Fibroblast of villous mesenchyme (primary cell): Measurements from ENCODE around the gene CHTF8. TPM values are rescaled to one million over a fixed set of nuclear protein-coding genes. Genes with fewer than 3 reads are reported as not detected.

Experiments
- DNase-seq: peaks from one replicate; pipeline ENCODE4 v3.0.0-alpha.2; 2010; ENCODE audit warnings: low read depth
- H3K4me3 ChIP-seq: 2 replicates; pipeline ENCODE4 v1.5.1; 2011; ENCODE audit warnings: low read depth, mild to moderate bottlenecking, low read length
- total RNA-seq: library from RNA; depleted of rRNA; stranded (reverse); fragments of >200 nt; gene quantifications from 2 replicates; pipeline ENCODE4 v1.2.3, GENCODE V29; 2012
- TF ChIP-seq, protein P1 (sequence below): IDR thresholded peaks from 2 replicates; pipeline ENCODE4 v1.5.1; 2012; ENCODE audit warnings: low read depth, mild to moderate bottlenecking, low read length; ENCODE audit not compliant: insufficient read depth

CHTF8 gene
- total RNA-seq, 1 donor, result 65.2 TPM

DNA sequence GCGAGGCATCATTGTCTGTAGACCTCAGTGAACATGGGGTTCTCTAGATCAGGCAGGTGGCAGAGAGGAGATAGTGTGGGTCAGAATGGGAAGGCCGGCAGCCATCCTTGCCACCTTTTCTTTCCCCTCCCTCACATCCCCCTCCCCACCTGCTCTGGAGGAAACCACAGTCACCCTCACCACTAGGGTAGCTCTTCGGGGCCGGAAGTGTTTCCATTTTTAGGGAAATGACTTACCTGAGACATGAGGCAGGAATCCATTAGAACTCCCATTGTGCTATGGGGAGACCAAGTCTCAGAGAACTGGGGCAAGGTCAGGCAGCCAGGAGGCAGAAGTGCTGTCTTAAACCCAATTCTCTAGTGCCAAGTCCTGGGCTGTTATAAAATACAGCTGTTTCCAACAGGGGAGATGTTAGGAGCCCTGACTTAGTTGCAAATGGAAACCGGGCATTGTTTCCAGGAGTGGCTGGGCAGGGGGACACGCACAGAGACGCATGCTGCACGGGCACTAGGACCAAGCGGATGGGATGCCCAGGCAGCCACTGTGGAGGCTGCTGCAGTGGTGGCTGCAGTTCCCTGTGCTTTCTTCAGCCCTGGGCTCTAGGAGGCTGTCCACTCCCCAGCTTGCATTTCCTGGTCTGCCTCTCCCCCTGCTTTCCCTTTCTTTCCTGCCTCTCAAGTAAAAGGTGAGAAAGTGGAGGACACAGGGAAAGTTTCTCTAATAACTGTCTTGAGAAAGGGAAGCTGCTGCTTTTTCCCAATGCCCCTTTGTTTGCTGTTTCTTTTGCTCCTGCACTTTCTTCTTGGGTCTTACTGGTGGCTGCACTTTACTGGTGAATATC lies 24.1 kb downstream of the CHTF8 start:
- TF ChIP-seq, protein P1, sequence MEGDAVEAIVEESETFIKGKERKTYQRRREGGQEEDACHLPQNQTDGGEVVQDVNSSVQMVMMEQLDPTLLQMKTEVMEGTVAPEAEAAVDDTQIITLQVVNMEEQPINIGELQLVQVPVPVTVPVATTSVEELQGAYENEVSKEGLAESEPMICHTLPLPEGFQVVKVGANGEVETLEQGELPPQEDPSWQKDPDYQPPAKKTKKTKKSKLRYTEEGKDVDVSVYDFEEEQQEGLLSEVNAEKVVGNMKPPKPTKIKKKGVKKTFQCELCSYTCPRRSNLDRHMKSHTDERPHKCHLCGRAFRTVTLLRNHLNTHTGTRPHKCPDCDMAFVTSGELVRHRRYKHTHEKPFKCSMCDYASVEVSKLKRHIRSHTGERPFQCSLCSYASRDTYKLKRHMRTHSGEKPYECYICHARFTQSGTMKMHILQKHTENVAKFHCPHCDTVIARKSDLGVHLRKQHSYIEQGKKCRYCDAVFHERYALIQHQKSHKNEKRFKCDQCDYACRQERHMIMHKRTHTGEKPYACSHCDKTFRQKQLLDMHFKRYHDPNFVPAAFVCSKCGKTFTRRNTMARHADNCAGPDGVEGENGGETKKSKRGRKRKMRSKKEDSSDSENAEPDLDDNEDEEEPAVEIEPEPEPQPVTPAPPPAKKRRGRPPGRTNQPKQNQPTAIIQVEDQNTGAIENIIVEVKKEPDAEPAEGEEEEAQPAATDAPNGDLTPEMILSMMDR, result no peak
- no peak for DNase-seq
- H3K4me3 ChIP-seq, result no peak overlapping the region

DNA sequence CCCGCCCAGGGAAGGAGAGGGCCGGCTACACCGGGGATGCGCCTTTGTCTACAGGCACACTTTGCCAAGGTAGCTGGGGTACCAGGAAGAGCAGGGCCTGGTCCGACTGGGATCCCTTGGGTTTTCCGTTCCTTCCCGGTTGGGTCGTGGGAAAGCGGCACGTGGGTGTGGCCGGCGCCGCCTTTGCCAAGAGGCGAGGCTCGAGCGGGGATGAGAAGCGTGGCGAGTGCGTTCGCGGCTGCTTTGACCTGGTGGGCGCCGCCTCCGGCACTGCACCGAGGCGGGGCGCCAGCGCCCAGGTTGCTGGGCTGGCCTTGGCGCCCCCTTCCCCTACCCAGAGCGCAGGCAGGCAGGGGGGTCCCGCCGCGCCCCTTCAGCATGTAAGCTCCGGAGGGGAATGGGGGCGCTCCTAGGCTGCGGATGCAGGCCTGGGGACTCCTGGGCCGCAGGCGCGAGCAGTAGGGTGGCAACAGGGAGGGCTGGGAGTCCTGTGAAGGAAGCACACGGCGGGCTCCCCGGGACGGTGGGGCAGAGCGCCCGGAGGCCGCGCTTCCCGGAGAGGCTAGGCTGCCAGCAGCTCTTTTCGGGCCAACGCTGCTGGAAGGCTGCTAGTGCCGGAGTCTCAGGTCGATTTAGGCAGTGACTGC lies 24.9 kb downstream of the CHTF8 start:
- DNase-seq, result peak; percentile 25
- TF ChIP-seq, protein P1, result no peak
- H3K4me3 ChIP-seq, result peak overlapping the region; percentile 54

DNA sequence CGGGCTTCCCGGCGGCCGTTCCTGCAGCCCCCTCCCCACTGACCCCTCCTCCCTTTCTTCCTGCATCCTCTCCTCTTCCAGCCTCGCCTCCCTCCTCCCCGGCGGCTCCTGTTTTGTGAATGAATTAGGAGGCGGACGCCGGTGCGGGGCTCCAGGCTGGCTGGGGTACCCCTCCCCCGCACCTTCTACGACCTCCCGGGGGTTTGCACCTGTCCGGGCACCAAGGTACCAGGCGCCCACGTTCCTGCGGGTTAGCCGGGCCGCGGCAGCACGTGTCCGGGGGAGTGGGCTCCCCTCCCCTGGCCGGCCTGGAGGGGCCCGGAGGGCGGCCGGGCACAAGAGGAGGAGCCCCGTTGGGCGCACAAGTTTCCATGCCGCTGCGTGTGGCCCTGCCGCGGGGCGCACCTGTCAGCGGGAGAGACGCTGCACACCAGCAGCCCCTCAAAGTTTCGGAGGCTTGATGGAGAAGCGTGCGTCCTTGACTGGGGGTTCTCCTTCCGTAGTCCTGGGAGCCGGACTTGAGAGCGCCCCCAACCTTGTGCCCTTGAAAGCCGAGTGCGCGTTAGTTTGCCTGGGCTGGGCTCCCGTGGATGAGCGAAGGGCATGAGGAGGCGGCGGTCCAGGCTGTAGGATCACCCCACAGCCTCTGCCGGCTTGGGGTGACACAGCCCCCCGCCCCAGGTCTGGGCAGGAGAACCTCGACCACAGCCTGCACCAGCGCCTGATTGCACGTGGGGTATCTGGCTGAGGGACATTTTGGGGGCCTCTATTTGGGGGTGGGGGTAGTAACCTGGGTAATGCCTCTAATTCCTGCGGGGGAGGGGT lies 25.7 kb downstream of the CHTF8 start:
- peak overlapping the region; percentile 54 for H3K4me3 ChIP-seq
- TF ChIP-seq, protein P1, result no peak
- DNase-seq, result no peak

DNA sequence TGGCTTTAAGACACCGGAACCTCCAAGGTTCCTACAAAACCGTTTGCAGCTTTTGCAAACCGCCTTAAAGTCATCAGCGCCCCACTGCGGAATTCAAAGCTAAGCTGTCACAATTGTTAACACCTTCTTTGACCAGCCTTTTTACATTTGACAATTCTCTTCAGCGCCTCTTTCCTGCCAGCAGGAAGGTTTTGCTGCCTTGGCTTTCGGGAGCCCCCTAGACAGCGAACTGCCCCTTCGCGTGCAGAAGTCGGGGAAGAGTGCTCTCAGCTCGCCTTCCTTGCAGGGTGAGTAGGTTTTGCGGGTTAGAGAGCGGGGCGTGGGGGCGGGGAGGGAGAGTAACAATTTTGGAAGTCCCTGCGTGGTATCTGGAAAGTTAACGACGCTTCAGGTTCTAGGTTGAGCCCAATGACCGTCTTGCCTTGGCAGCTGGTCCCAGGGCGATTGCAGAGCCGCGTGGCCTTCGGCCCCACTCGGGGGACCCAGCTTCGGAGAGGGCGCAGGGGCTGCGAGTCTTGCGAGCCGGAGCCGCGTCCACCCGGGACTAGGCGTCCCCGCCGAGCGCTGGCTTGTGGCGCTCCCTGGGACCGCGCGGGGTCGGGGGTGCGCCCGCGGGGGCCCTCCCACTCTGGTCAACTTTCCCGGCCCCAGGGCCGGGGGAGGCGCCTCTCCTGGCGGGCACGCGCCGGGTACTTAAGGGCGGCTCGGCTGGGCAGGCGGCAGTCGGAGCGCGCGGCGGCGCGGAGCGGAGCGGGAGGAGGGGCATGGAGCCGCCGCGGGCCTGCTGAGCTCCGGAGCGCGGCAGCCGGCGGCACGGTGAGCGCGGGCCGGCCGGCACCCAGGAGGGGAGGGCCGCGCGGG lies 26.7 kb downstream of the CHTF8 start, which contains the start of gene HAS3:
TSS of gene HAS3 (plus strand) at position 153 of the 861 bp plus-strand sequence. CDS start 3,743 bp downstream, outside the sequence.
- DNase-seq, result peak; percentile 60
- peak within 1 kb of the TSS; percentile 58 for H3K4me3 ChIP-seq
- TF ChIP-seq, protein P1, result peak; percentile 29

DNA sequence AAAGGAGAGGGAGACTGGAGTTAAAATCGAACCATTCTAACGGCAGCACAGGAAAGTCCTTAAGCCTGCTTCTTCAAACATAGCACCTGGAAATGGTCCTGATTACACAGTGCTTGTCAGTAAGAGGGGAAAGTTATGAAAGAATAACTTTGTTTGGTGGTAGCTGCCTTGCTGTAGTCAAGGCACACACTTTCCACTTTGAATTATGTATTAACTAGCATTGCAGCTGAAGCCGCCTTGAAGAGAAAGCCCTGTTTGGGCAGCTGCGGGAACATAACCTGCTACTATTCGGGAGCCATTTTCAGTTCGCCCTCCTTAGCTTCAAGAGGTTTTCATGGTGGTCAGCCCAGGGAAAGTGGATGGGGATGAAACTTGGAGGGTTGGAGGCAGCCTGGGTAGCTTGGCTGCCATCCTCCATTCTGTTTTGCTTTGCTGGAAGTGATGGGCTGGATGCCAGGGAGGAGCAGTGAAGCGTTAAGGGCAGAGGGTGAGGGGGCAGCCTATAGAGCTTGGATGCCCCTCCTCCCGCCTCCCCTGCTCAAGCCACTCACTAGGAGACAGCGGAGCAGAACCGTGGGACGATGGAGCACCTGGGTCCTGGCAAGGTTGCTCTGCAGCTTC lies 32.2 kb downstream of the CHTF8 start:
- TF ChIP-seq, protein P1, result no peak
- DNase-seq, result no peak
- H3K4me3 ChIP-seq, result no peak overlapping the region

DNA sequence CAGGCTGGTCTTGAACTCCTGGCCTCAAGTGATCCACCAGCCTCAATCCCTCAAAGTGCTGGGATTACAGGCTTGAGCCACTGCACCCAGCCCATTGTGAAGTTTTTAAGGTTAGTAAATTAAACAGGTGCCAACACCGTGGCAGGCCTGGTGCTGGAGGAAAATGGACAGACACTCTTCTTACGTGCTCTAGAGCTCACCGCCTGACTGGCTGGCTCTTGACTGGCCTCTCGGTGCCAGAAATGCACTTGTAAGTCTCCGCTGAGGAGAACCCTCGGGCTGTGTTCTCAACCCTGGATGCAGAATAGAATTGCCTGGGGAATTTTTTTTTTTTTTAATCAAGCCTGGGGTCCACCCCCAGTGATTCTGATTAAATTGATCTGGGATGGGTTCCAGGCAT lies 37.2 kb downstream of the CHTF8 start:
- no peak overlapping the region for H3K4me3 ChIP-seq
- TF ChIP-seq, protein P1, result no peak
- no peak for DNase-seq
